Panc1 (cell line): ENCODE measurements around the gene NRBF2. TPM values are rescaled to one million over a fixed set of nuclear protein-coding genes. Genes with fewer than 3 reads are reported as not detected.

Source experiments
- ATAC-seq: fragments of 200-7000 bp; cut with Tn5 transposase; 2 replicates; pipeline ENCODE4 v1.9.1; 2020; ENCODE audit warnings: mild to moderate bottlenecking, moderate library complexity
- BruUV-seq: library from RNA; stranded (reverse); fragments of 400-500 nt; replicated peaks from 2 replicates; lab custom pipeline; 2021; lab: Mats Ljungman, UMichigan
- CTCF ChIA-PET: fragments of 300-600 bp; sonication (Branson Sonifier 250); formaldehyde crosslinking; loops from one replicate; lab custom pipeline; 2022; ENCODE audit warnings: antibody characterized with exemption; lab: Charles Lee
- POLR2A ChIA-PET: fragments of 300-600 bp; sonication (Branson Sonifier 250); formaldehyde crosslinking; loops from one replicate; lab custom pipeline; 2022; ENCODE audit warnings: antibody characterized with exemption; lab: Charles Lee
- DNase-seq: peaks from one replicate; pipeline ENCODE4 v3.0.0-alpha.2; 2010; ENCODE audit warnings: low read depth, low spot score
- H3K27ac ChIP-seq: 2 replicates; pipeline ENCODE4 v1.5.1; 2011; ENCODE audit warnings: mild to moderate bottlenecking, low read length, inconsistent platforms
- H3K27me3 ChIP-seq: fragments of 200-500 bp; sonication (Bioruptor generic); 2 replicates; pipeline ENCODE4 v1.6.0; 2014; ENCODE audit warnings: low read length, inconsistent platforms; ENCODE audit not compliant: control insufficient read depth, insufficient read depth
- H3K36me3 ChIP-seq: fragments of 200-500 bp; sonication (Bioruptor generic); 2 replicates; pipeline ENCODE4 v1.5.1; 2014; ENCODE audit warnings: inconsistent platforms, mild to moderate bottlenecking, low read length, moderate library complexity; ENCODE audit not compliant: control insufficient read depth, insufficient read depth
- H3K4me1 ChIP-seq: 2 replicates; pipeline ENCODE4 v1.5.1; 2011; ENCODE audit warnings: inconsistent platforms, mild to moderate bottlenecking, low read length, moderate library complexity; ENCODE audit not compliant: control insufficient read depth, insufficient read depth
- H3K4me3 ChIP-seq, 2 experiments: 2 replicates each; pipeline ENCODE4 v1.5.1; 2011 to 2012; ENCODE audit warnings: low read depth in 2 of 2, low read length in 2 of 2, mild to moderate bottlenecking in 2 of 2, inconsistent platforms in 1 of 2, moderate library complexity in 1 of 2
- H3K9me3 ChIP-seq: fragments of 200-500 bp; sonication (Bioruptor generic); 2 replicates; pipeline ENCODE4 v1.5.1; 2014; ENCODE audit warnings: low read depth, mild to moderate bottlenecking, inconsistent platforms, low read length, moderate library complexity; ENCODE audit not compliant: control insufficient read depth, insufficient read depth
- POLR2AphosphoS5 ChIP-seq: IDR thresholded peaks from 2 replicates; pipeline ENCODE4 v1.6.1; 2012; ENCODE audit warnings: mild to moderate bottlenecking, low read depth, low read length, moderate library complexity
- REST ChIP-seq, 2 experiments: IDR thresholded peaks; 2 replicates each; pipeline ENCODE4 v1.6.1; 2011 to 2012; ENCODE audit warnings: low read depth in 2 of 2, control low read depth in 1 of 2, low read length in 1 of 2, mild to moderate bottlenecking in 1 of 2, moderate library complexity in 1 of 2; ENCODE audit not compliant: insufficient read depth in 1 of 2
- SIN3A ChIP-seq: IDR thresholded peaks from 2 replicates; pipeline ENCODE4 v1.6.1; 2012; ENCODE audit warnings: low read depth, mild to moderate bottlenecking, low read length, moderate library complexity, borderline replicate concordance; ENCODE audit not compliant: insufficient read depth
- TCF7L2 ChIP-seq: IDR thresholded peaks from 2 replicates; pipeline ENCODE4 v1.6.1; 2011; ENCODE audit warnings: mild to moderate bottlenecking, low read depth, low read length, inconsistent platforms
- in situ Hi-C: cut with HindIII; loops from 2 replicates; pipeline ENCODE4 v1.10.0; 2016; ENCODE audit warnings: low sequenced_read_pairs, low pct_unique_long_range_greater_than_20kb
- intact Hi-C: fragments of 100-400 bp; cut with micrococcal nuclease; formaldehyde crosslinking; loops from one replicate; pipeline ENCODE4 v1.10.0; 2022; ENCODE audit not compliant: unreplicated experiment
- total RNA-seq: library from RNA; stranded (reverse); gene quantifications from one replicate; pipeline ENCODE4 v1.2.1, GENCODE V29; 2021; ENCODE audit not compliant: unreplicated experiment
- TF ChIP-seq, protein P1 (sequence below): fragments of 450-650 bp; IDR thresholded peaks from 2 replicates; pipeline ENCODE4 v1.5.1; 2017; ENCODE audit warnings: mild to moderate bottlenecking

The NRBF2 gene
- total RNA-seq, 1 experiment from 2014 or later = 25.7 TPM

DNA sequence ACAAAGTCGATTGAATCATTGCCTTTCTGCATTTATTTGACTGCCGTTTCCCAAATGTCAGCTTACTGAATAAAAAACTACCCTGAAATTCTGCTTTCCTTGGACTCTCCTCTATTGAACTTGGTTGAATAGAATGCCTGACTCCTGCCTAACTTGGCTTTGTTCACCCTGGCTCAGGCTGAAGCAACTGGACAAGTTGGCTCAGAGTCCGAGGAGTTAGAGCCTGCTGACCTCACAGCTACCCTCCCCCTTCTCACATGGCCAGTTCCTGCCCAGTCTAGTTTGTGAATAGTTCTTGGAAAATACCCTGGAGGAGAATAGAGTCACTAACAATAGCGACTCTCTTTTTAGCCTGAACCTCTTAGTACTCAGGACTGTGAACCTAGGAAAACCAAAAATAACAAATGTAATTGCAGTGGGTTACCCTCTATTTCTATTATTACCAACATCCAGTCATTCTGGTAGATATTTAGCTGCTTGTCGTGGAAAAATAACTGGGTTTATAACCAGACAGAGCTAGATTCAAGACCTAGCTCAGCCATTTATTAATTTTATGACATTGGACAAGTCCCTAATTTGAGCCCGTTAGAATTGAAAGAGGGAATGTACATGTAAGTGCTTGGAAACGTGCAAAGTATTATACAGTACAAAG, 17.3 kb upstream of the NRBF2 start:
- H3K4me3 ChIP-seq = no peak overlapping the region
- ATAC-seq (no peak), DNase-seq (no peak)
- BruUV-seq = no TSS peak
- peaks cover 3% of the 10 kb centered on the region; the same call in 1 of the 2 replicates for H3K4me1 ChIP-seq
- TF ChIP-seq, protein P1, sequence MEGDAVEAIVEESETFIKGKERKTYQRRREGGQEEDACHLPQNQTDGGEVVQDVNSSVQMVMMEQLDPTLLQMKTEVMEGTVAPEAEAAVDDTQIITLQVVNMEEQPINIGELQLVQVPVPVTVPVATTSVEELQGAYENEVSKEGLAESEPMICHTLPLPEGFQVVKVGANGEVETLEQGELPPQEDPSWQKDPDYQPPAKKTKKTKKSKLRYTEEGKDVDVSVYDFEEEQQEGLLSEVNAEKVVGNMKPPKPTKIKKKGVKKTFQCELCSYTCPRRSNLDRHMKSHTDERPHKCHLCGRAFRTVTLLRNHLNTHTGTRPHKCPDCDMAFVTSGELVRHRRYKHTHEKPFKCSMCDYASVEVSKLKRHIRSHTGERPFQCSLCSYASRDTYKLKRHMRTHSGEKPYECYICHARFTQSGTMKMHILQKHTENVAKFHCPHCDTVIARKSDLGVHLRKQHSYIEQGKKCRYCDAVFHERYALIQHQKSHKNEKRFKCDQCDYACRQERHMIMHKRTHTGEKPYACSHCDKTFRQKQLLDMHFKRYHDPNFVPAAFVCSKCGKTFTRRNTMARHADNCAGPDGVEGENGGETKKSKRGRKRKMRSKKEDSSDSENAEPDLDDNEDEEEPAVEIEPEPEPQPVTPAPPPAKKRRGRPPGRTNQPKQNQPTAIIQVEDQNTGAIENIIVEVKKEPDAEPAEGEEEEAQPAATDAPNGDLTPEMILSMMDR = no peak
- TF ChIP-seq POLR2AphosphoS5 = no peak
- no peak for TF ChIP-seq REST (IDR thresholded peaks at IDR 0.05; ENCODE audit: insufficient read depth in 1 of 2, low read depth in 2 of 2, low read length in 1 of 2)
- no peak for TF ChIP-seq TCF7L2
- TF ChIP-seq SIN3A = no peak
- H3K27me3 ChIP-seq = no peaks in the 10 kb centered on the region
- H3K9me3 ChIP-seq = no peaks in the 10 kb centered on the region
- intact Hi-C loops (no loop called here), in situ Hi-C loops (no loop called here)
- POLR2A ChIA-PET = no interaction called here
- H3K36me3 ChIP-seq = no peaks in the 10 kb centered on the region
- CTCF ChIA-PET = interaction anchor here (0.7 kb wide), 1 partner anchor 22 kb away, joined by 5 read pairs; no protein-coding TSS in a partner anchor
- no peak overlapping the region for H3K27ac ChIP-seq

- Histone ChIP-seq H3K4me1 (peaks cover 3% of the 10 kb centered on the region; the same call in 1 of the 2 replicates), H3K9me3 (no peaks in the 10 kb centered on the region), H3K27me3 (no peaks in the 10 kb centered on the region), H3K27ac (no peak overlapping the region), H3K36me3 (no peaks in the 10 kb centered on the region), H3K4me3 (no peak overlapping the region)
- intact Hi-C loops = no loop called here
- no TSS peak for BruUV-seq
- CTCF ChIA-PET = no interaction called here
- TF ChIP-seq REST (IDR thresholded peaks at IDR 0.05; ENCODE audit: insufficient read depth in 1 of 2, low read depth in 2 of 2, low read length in 1 of 2) (no peak), POLR2AphosphoS5 (no peak), SIN3A (no peak), TCF7L2 (no peak)
- TF ChIP-seq, protein P1 = no peak
- POLR2A ChIA-PET = no interaction called here
- DNase-seq = no peak
- no peak for ATAC-seq
- in situ Hi-C loops = no loop called here
Observed at GRCh38 chr10:63116452-63117072, 16.6 kb upstream of the NRBF2 start.
